CD14-positive monocyte (primary cell): Measurements from ENCODE around the gene MORN3. TPM values are rescaled to one million over a fixed set of nuclear protein-coding genes. Genes with fewer than 3 reads are reported as not detected.

Experiments
- DNase-seq, 3 donors: peaks; one replicate each; pipeline ENCODE4 v3.0.0-alpha.2; 2011 to 2022
- H2AFZ ChIP-seq: 2 replicates; pipeline ENCODE4 v1.6.0; 2012; ENCODE audit warnings: mild to moderate bottlenecking, low read depth, low read length, inconsistent platforms; ENCODE audit not compliant: insufficient read depth, poor library complexity, severe bottlenecking
- H3K27ac ChIP-seq, 2 donors: 1 replicate in 1 of 2; 2 replicates in 1 of 2; pipeline ENCODE4 v1.5.1; 2012 to 2013; ENCODE audit warnings: low read length in 2 of 2, control low read depth in 1 of 2, inconsistent platforms in 1 of 2, low read depth in 1 of 2, mild to moderate bottlenecking in 1 of 2
- H3K27me3 ChIP-seq, 2 donors: one replicate each; pipeline versions ENCODE4 v1.6.0 to v1.6.1; 2011 to 2013; ENCODE audit warnings: low read length in 2 of 2; ENCODE audit not compliant: control insufficient read depth in 2 of 2, insufficient read depth in 2 of 2
- H3K36me3 ChIP-seq, 2 donors: replicated peaks in 1 of 2; 1 replicate in 1 of 2; 2 replicates in 1 of 2; pipeline versions ENCODE4 v1.5.1 to v1.6.1; 2012 to 2013; ENCODE audit warnings: low read length in 2 of 2, control low read depth in 1 of 2, inconsistent platforms in 1 of 2, mild to moderate bottlenecking in 1 of 2; ENCODE audit not compliant: insufficient read depth in 2 of 2, control insufficient read depth in 1 of 2
- H3K4me1 ChIP-seq, 2 donors: 1 replicate in 1 of 2; 2 replicates in 1 of 2; pipeline versions ENCODE4 v1.5.1 to v1.6.1; 2012 to 2013; ENCODE audit warnings: low read length in 2 of 2, control low read depth in 1 of 2, inconsistent platforms in 1 of 2, mild to moderate bottlenecking in 1 of 2, moderate library complexity in 1 of 2; ENCODE audit not compliant: insufficient read depth in 2 of 2, control insufficient read depth in 1 of 2
- H3K4me2 ChIP-seq: replicated peaks from 2 replicates; pipeline ENCODE3; 2012; ENCODE audit warnings: low read length, moderate library complexity, mild to moderate bottlenecking; ENCODE audit not compliant: poor library complexity, severe bottlenecking; ENCODE audit errors: extremely low read depth
- H3K4me3 ChIP-seq, 3 experiments: fragments of 200-600 bp in 1 of 3; sonication (generic) in 1 of 3; replicated peaks in 1 of 3; 1 replicate in 2 of 3; 2 replicates in 1 of 3; pipeline ENCODE4 v1.5.1; 2011 to 2013; ENCODE audit warnings: low read length in 3 of 3, mild to moderate bottlenecking in 3 of 3, control low read depth in 2 of 3, low read depth in 2 of 3, inconsistent platforms in 1 of 3, moderate library complexity in 1 of 3
- H3K79me2 ChIP-seq: 2 replicates; pipeline ENCODE4 v1.6.0; 2012; ENCODE audit warnings: mild to moderate bottlenecking, control low read depth, inconsistent platforms, low read length, moderate library complexity; ENCODE audit not compliant: insufficient read depth
- H3K9ac ChIP-seq: 2 replicates; pipeline ENCODE4 v1.6.0; 2017; ENCODE audit warnings: low read length, mild to moderate bottlenecking; ENCODE audit not compliant: insufficient read depth, poor library complexity, severe bottlenecking
- H3K9me3 ChIP-seq, 2 donors: replicated peaks in 1 of 2; 1 replicate in 1 of 2; 2 replicates in 1 of 2; pipeline versions ENCODE4 v1.5.1 to v1.6.1; 2012 to 2013; ENCODE audit warnings: low read length in 2 of 2, control low read depth in 1 of 2; ENCODE audit not compliant: control insufficient read depth in 1 of 2, insufficient read depth in 1 of 2
- H4K20me1 ChIP-seq: 2 replicates; pipeline ENCODE4 v1.6.0; 2012; ENCODE audit warnings: mild to moderate bottlenecking, low read length, control low read depth, moderate library complexity; ENCODE audit not compliant: insufficient read depth
- H3K27ac Mint-ChIP-seq, 7 donors: one replicate each; pipeline ENCODE4 v1.8.0; 2020; ENCODE audit warnings: mild to moderate bottlenecking in 7 of 7, mixed read lengths in 7 of 7, moderate library complexity in 6 of 7, inconsistent platforms in 2 of 7
- H3K27me3 Mint-ChIP-seq, 3 donors: one replicate each; pipeline ENCODE4 v1.8.0; 2021 to 2022; ENCODE audit warnings: low read depth in 3 of 3, mild to moderate bottlenecking in 3 of 3, mixed read lengths in 3 of 3, moderate library complexity in 3 of 3, inconsistent platforms in 1 of 3
- H3K36me3 Mint-ChIP-seq, 2 donors: one replicate each; pipeline ENCODE4 v1.8.0; 2020; ENCODE audit warnings: mixed read lengths in 2 of 2, inconsistent platforms in 1 of 2, mild to moderate bottlenecking in 1 of 2
- H3K4me1 Mint-ChIP-seq: one replicate; pipeline ENCODE4 v1.8.0; 2020; ENCODE audit warnings: mild to moderate bottlenecking, mixed read lengths
- H3K4me3 Mint-ChIP-seq, 2 donors: one replicate each; pipeline ENCODE4 v1.8.0; 2020; ENCODE audit warnings: mild to moderate bottlenecking in 2 of 2, mixed read lengths in 2 of 2, moderate library complexity in 1 of 2
- H3K9me3 Mint-ChIP-seq, 7 donors: one replicate each; pipeline ENCODE4 v1.8.0; 2020 to 2022; ENCODE audit warnings: mixed read lengths in 7 of 7, mild to moderate bottlenecking in 6 of 7, moderate library complexity in 6 of 7, inconsistent platforms in 2 of 7
- CTCF ChIP-seq: fragments of 200-600 bp; IDR thresholded peaks from one replicate; pipeline ENCODE4 v1.8.0; 2022; ENCODE audit warnings: antibody characterized with exemption, mild to moderate bottlenecking
- WGBS: methylation state at CpG from one replicate; pipeline ENCODE4 v1.1.5; 2013; ENCODE audit warnings: missing lambda C conversion rate; ENCODE audit not compliant: insufficient coverage; 5-methylcytosine and 5-hydroxymethylcytosine counted together
- intact Hi-C, 2 donors: fragments of 100-400 bp; cut with micrococcal nuclease; formaldehyde crosslinking; loops; one replicate each; pipeline versions ENCODE4 v1.15.0 to v1.15.1; 2023
- polyA plus RNA-seq, 3 donors: library from polyadenylated mRNA; depleted of rRNA in 1 of 3; unstranded in 2 of 3; stranded (reverse) in 1 of 3; fragments of 300-500 nt in 2 of 3; fragments of >200 nt in 1 of 3; fragmentation: Illumina TruSeq in 2 of 3; gene quantifications; 1 replicate in 2 of 3; 2 replicates in 1 of 3; pipeline ENCODE4 v1.2.3, GENCODE V29; 2012 to 2021

MORN3 gene
- polyA plus RNA-seq, 3 donors = 0.17 TPM; not detected in 2

GRCh38 chr12:121657305-121658008 lies 12.0 kb downstream of the MORN3 start:
- H3K27ac ChIP-seq = peak overlapping the region in 1 of 2 donors; percentile 96
- H2AFZ ChIP-seq = no peak overlapping the region
- H3K9me3 ChIP-seq = no peaks in the 10 kb centered on the region
- H3K36me3 Mint-ChIP-seq = peaks cover 2 to 3% of the 10 kb centered on the region in 2 donors
- no peak overlapping the region for H3K9ac ChIP-seq
- H3K9me3 Mint-ChIP-seq = peaks cover 0 to 5% (median 0%) of the 10 kb centered on the region in 7 donors
- no peaks in the 10 kb centered on the region for H3K36me3 ChIP-seq
- 95% methylated on average over 6 of the region's 18 CpGs for WGBS
- intact Hi-C loops = no loop called here
- H3K79me2 ChIP-seq = no peaks in the 10 kb centered on the region
- H3K4me3 Mint-ChIP-seq = no peak overlapping the region
- no peak overlapping the region for H3K4me2 ChIP-seq
- no peak for DNase-seq
- H3K4me3 ChIP-seq = no peak overlapping the region
- TF ChIP-seq CTCF = no peak
- H3K27ac Mint-ChIP-seq = peak overlapping the region in 4 of 7 donors; percentile 33 to 98 (median 96)
- H3K4me1 ChIP-seq = peaks cover 42 to 58% of the 10 kb centered on the region in 2 donors
- peaks cover 0 to 1% (median 0%) of the 10 kb centered on the region in 3 donors for H3K27me3 Mint-ChIP-seq
- H3K27me3 ChIP-seq = no peaks in the 10 kb centered on the region
- peaks cover 54% of the 10 kb centered on the region for H3K4me1 Mint-ChIP-seq
- no peaks in the 10 kb centered on the region for H4K20me1 ChIP-seq

GRCh38 chr12:121656122-121656521 lies 13.3 kb downstream of the MORN3 start:
- Mint-ChIP-seq H3K27ac (peak overlapping the region in 1 of 7 donors; percentile 58), H3K36me3 (peaks cover 5 to 7% of the 10 kb centered on the region in 2 donors), H3K9me3 (peaks cover 0 to 5% (median 0%) of the 10 kb centered on the region in 7 donors), H3K27me3 (peaks cover 0 to 1% (median 0%) of the 10 kb centered on the region in 3 donors), H3K4me1 (peaks cover 44% of the 10 kb centered on the region), H3K4me3 (no peak overlapping the region)
- WGBS = 100% methylated on average over 2 of the region's 2 CpGs
- H3K4me1 ChIP-seq = peaks cover 35 to 47% of the 10 kb centered on the region in 2 donors
- H3K4me2 ChIP-seq = no peak overlapping the region
- no peaks in the 10 kb centered on the region for H3K79me2 ChIP-seq
- H3K27ac ChIP-seq = no peak overlapping the region
- no peaks in the 10 kb centered on the region for H4K20me1 ChIP-seq
- TF ChIP-seq CTCF = no peak
- DNase-seq = no peak
- H2AFZ ChIP-seq = no peak overlapping the region
- no peaks in the 10 kb centered on the region for H3K36me3 ChIP-seq
- H3K4me3 ChIP-seq = no peak overlapping the region
- H3K27me3 ChIP-seq = no peaks in the 10 kb centered on the region
- intact Hi-C loops = no loop called here
- no peaks in the 10 kb centered on the region for H3K9me3 ChIP-seq
- H3K9ac ChIP-seq = no peak overlapping the region
